Measurements from ENCODE around the gene SULT4A1.

Gene SULT4A1

GRCh38 chr22:43827003-43827735 is 35.1 kb downstream of the SULT4A1 start:
- no peak for DNase-seq (ENCODE audit: low read depth)
- no peak overlapping the region for H3K4me3 ChIP-seq (ENCODE audit: low read depth, low read length)
- in situ Hi-C loops (cut with HindIII; ENCODE audit: low sequenced_read_pairs): no loop called here
- TF ChIP-seq CTCF (IDR thresholded peaks at IDR 0.05; ENCODE audit: low read depth, low read length, missing control alignments): no peak

GRCh38 chr22:43826142-43827002 is 35.9 kb downstream of the SULT4A1 start:
- TF ChIP-seq CTCF (IDR thresholded peaks at IDR 0.05; ENCODE audit: low read depth, low read length, missing control alignments): peak; percentile 42
- no peak overlapping the region for H3K4me3 ChIP-seq (ENCODE audit: low read depth, low read length)
- in situ Hi-C loops (cut with HindIII; ENCODE audit: low sequenced_read_pairs): no loop called here
- peak; percentile 67 for DNase-seq (ENCODE audit: low read depth)

- TF ChIP-seq CTCF (IDR thresholded peaks at IDR 0.05; ENCODE audit: low read depth, low read length, missing control alignments): no peak
- in situ Hi-C loops (cut with HindIII; ENCODE audit: low sequenced_read_pairs): no loop called here
- no peak overlapping the region for H3K4me3 ChIP-seq (ENCODE audit: low read depth, low read length)
- no peak for DNase-seq (ENCODE audit: low read depth)
Measured at GRCh38 chr22:43825651-43826050, 36.7 kb downstream of the SULT4A1 start.

GRCh38 chr22:43824724-43825420 is 37.4 kb downstream of the SULT4A1 start:
- no peak for TF ChIP-seq CTCF (IDR thresholded peaks at IDR 0.05; ENCODE audit: low read depth, low read length, missing control alignments)
- no peak for DNase-seq (ENCODE audit: low read depth)
- in situ Hi-C loops (cut with HindIII; ENCODE audit: low sequenced_read_pairs): no loop called here
- no peak overlapping the region for H3K4me3 ChIP-seq (ENCODE audit: low read depth, low read length)

- no peak for DNase-seq (ENCODE audit: low read depth)
- TF ChIP-seq CTCF (IDR thresholded peaks at IDR 0.05; ENCODE audit: low read depth, low read length, missing control alignments): no peak
- in situ Hi-C loops (cut with HindIII; ENCODE audit: low sequenced_read_pairs): no loop called here
- H3K4me3 ChIP-seq (ENCODE audit: low read depth, low read length): no peak overlapping the region
Measured at GRCh38 chr22:43823911-43824665, 38.2 kb downstream of the SULT4A1 start.

Data from astrocyte of the cerebellum (primary cell).